ENCODE measurements around the gene SYPL2.
A peak's percentile ranks its signal among the peaks of the same experiment; 100 is the strongest.

The SYPL2 gene

DNA sequence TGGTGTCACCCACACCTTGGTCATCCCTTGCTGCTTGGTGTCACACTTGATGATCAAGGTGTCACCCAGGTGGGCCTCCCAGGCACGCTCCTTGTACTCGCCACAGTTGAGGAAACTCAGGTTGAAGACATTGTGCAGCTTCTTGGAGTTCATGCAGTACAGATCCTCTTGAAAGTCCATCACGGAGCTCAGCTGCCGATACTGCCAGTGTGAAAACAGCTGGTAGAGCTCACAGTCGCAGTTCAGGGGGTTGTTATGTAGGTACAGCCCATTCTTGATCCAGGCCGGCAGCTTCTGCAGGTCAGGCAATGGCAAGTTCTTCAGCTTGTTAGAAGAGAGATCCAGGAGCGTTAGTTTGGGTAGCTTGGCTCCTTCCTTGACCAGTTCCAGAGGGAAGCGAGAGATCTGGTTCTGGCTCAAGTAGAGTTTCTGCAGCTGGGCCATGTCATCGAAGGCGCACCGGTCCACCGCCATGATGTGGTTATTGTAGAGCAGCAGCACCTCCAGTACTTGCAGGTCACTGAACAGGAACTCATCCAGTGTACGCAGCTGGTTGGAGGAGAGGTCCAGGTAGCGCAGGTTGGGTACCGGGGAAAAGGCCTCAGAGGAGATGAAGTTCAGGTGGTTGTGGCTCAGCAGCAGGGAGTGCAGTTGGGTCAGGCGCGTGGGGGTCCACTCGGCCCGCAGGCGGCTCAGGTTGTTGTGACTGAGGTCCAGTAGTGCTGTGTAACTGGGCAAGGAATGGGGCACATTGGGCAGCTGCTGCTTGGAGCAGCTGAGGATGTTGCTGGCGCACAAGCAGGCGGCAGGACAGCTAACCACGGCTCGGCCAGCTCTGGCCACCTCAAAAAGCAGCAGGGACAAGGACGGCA, 41.9 kb downstream of the SYPL2 start:
- DNase-seq, result no peak
- in situ Hi-C loops (cut with MboI; ENCODE audit: low pct_unique_long_range_greater_than_20kb, low sequenced_read_pairs), result no loop called here

DNA sequence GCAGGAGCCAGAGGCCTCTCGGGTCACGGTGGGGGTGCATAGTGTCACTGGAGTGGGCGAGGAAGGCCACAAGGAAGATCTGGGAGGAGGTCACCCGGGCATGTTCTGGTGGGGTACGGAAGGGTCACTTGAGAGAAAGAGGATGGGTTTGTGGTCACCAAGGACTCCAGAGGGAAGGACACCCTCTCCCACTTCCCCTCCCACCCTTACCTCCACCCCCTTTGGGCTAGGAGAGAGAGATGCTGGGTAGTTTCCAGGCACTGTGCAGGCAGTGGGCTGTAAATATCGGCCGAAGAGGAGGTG, 42.5 kb downstream of the SYPL2 start:
- in situ Hi-C loops (cut with MboI; ENCODE audit: low pct_unique_long_range_greater_than_20kb, low sequenced_read_pairs), result no loop called here

DNA sequence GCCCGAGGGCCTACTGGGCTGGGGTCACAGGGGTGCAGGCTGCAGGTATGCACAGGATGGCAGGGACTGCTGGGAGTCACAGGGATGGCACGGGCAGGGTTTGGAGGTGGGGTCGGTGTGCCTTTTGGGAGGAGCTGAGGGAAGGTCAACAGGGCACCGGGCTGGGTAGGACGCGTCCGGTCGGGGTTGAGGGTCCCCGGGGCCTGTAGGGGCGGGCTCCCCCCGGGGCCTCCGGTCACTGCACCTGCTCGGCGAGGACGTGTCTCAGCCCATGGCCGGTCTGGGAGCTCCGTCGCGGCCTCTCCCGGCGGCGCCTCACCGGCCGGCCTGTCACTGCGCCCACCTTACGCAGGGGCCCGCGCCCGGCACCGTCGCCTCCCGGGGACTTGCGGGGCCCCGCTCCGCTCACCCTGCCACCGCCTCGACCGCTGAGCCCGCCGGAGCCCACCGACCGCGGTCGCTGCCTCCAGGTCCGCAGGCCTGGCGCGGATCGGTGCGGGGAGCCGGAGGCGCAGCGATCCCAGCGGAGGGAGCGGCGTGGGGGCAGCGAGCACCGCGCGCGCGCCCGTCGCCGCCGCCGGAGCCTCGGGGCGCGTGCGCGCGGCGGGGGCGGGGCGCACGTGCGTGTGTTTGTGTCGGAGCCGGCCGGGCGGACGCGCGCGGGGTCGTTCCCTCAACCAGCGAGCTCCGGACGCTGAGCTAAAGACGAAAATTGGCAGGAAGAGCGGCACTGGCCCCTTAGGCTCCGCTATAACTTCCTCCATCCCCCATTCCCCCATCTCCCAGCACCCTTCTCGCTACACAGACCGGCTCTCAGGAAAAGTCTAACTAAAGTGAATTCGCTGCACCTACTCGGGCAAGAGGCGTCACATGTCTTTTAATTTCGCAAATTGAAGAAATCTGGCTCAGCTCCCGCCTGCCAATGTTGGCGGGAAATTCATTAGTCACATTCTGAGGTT, 43.1 kb downstream of the SYPL2 start, which contains the start of gene AMIGO1:
Gene AMIGO1, minus strand, starts transcription at position 552 of the 959 bp plus-strand sequence. CDS start 815 bp downstream, outside the sequence.
- in situ Hi-C loops (cut with MboI; ENCODE audit: low pct_unique_long_range_greater_than_20kb, low sequenced_read_pairs), result no loop called here
- DNase-seq, result peak; percentile 57

More for the DNA sequence above, 42.5 kb downstream of the SYPL2 start:
- no peak for DNase-seq

DNA sequence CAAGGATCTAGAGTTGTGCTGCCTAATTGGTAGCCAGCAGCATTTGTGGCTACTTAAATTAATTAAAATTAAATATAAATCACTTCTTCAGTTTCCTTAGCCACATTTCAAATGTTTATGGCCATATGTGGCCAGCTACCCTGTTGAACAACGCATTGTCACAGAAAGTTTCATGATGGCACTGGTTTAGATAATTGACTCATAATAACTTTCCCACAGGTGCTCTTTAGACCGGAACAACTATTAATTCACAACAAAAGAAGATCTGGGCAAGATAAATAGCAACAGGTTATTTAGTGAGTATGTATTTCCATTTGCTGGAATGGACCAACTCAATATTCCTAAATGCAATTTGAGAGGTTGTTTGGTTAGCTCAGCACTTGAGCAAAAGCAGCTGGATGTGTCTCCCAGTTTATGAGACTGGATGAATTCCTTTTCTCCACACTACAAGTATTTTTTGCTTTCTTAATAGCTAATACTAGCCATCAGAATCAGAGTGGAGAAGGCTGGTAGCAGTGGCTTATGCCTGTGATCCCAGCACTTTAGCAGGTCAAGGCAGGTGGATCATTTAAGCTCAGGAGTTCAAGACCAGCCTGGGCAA, 46.9 kb downstream of the SYPL2 start:
- no peak for DNase-seq
- in situ Hi-C loops (cut with MboI; ENCODE audit: low pct_unique_long_range_greater_than_20kb, low sequenced_read_pairs), result no loop called here

DNA sequence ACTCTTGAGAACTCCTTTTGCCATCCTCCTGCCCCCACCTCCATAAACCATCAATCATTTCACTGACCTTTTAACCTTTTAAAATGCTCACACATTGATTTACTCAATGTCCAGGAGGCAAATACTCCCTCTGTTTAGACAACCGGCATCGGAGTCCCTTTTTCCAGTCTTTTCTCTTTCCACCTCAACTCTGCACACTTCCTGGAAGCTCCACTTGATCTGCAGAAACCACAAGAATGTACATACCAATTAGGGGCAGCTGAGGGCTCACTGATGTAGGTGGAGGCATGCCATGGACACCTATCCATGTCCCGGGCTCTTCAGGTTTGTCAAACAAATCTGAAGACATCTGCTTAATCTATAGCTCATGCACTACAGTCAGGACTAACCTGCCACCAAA, 48.5 kb downstream of the SYPL2 start:
- in situ Hi-C loops (cut with MboI; ENCODE audit: low pct_unique_long_range_greater_than_20kb, low sequenced_read_pairs), result no loop called here

DNA sequence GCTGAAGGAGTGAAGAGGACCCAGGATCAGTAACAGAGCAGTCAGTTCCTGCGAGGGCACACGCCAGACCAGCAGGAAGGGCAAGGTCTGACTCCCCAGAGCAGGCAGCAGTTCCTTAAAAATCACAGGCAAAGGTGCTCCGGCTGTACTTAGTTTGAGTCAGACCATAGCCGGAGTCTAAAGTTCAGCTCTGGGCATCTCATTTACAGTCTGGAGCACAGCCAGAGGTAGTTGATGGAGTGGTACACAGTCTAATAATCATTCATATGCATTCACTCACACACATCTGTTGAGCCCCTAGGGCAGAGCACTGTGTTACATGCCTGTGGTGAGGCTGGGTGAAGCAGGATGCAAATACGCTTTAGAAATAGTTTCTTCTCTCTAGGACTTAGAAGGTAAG, 50.5 kb downstream of the SYPL2 start:
- in situ Hi-C loops (cut with MboI; ENCODE audit: low pct_unique_long_range_greater_than_20kb, low sequenced_read_pairs), result no loop called here
- DNase-seq, result no peak

More for the DNA sequence above, 48.5 kb downstream of the SYPL2 start:
- DNase-seq, result no peak

DNA sequence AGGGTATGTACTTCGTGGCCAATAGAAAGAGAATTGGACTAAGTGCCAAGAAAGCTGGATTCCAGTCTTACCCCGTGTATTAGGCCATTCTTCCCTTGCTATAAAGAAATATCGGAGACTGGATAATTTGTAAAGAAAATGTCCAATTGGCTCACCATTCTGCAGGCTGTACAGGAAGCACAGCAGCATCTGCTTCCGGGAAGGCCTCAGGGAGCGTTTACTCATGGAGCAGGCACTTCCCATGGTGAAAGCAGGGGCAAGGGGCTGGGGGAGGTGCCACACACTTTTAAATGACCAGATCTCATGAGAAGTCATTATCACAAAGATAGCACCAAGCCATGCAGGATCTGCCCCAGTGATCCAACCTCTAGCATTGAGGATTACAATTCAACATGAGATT, 51.0 kb downstream of the SYPL2 start:
- DNase-seq, result no peak
- in situ Hi-C loops (cut with MboI; ENCODE audit: low pct_unique_long_range_greater_than_20kb, low sequenced_read_pairs), result no loop called here

DNA sequence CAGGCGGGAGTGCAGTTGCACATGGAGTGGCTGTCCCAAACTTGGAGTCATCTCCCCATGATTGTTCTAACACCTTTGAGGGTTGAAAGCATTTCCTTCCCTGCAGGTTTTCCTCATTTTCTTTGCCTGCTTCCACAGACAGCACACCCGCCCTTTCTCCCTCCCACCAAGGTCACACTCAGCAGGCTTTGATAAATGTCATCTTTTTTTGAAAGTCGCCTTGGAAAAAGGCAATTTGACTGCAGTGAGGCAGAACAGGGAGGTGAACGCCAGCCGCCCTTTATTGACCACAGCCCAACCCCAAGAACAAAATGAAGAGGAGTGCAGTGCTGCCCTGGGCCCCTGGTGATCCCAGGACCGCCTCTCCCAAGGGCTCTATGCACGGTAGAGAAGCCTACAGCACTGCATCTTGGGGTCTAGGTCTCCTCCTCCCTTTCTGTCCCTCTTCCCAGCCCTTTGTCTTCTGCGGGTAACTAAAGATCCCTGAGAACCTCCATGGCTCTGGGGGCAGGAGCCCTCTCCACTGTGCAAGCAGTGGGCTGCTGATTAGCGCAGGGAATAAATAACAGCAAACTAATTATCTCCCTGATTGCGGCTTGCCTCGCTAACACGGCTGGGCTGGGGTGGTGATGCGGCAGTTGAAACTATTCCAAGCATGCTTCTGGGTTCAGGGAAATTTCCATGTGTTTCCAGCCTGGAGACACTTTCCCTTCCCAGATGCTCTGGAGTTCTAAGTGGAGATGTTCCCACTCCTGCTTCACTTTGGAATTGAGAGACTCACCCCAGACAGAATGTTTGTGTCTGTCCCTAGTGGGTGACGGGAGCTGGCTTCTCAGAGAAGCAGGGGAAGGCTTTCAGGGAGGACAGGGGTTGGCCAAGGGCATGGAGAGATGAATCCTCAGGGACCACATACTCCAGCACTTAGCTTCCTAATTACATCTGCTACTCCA, 54.9 kb downstream of the SYPL2 start:
- DNase-seq, result no peak
- in situ Hi-C loops (cut with MboI; ENCODE audit: low pct_unique_long_range_greater_than_20kb, low sequenced_read_pairs), result no loop called here

DNA sequence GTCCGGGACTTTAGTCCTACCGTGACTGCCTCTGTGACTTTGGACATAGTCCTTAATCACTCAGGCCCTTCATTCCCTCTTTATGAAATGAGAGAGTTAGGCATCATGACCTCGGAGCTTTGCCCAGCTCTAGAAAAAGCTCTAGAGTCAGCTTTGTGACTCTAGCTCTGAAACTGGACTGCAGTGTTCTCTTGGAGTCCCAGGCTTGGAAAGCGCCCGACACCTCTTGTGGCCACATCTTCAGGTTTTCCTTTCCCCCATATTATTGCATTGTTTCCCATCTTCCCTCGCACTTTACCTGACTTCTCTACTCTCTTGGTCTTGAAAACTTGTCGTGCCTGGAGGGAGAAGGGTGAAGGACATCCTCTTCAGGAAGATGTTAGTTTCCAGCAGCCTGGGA, 55.7 kb downstream of the SYPL2 start:
- no peak for DNase-seq
- in situ Hi-C loops (cut with MboI; ENCODE audit: low pct_unique_long_range_greater_than_20kb, low sequenced_read_pairs), result no loop called here

DNA sequence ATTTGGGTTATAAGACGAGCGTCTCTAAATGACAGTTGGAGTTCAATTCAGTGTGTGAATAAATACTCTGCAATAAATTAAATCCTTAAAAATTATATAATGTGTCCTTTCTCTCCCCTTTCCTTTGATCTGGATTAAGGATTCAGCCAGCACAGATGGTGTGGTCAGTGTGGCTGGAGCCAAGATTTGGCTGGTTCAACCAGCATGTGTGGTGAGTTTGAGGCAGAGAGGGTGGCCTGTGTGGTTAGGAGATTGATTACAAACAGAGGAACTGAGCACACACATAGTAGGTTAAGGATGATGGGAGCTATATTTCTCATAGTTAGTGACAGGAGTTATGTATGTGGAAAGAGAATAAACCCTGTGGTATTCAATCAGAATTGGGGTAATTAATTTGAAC, 57.4 kb downstream of the SYPL2 start:
- in situ Hi-C loops (cut with MboI; ENCODE audit: low pct_unique_long_range_greater_than_20kb, low sequenced_read_pairs), result no loop called here
- no peak for DNase-seq

DNA sequence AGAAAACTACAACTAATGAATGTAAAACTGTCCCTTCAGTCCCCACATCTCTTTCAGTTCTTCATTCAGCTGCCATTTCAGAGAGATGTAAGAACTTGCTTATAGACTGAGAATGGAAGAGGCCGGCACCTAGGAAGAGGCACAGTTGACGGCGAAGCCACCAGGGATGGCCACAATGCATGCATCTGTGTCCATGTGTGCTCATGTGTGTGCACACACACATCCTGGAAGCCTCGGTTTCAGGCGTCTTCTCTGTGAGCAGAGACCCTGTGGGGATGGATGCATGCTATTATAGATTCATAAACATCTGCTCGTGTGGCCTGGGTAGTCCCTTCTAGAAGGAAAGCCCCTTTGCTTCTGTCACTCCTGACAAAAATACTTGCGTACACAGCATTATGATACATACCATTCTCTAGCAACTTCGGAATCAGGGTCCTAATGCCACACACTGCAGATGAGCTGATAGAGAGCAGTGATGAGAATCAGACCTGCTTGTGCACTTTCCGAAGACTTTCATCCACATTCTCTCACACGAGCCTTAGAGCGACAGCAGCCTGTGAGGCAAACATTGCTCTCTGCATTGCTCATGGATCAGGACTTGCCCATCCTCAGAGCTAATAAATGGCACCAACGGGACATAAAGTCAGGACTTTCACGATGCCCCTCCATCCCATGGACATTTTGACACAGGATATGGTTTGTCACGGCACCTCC, 60.9 kb downstream of the SYPL2 start:
- in situ Hi-C loops (cut with MboI; ENCODE audit: low pct_unique_long_range_greater_than_20kb, low sequenced_read_pairs), result loop anchor here (25.0 kb wide), 1 partner anchor 460 kb away; the partner anchor contains the start of gene AHCYL1
- no peak for DNase-seq

DNA sequence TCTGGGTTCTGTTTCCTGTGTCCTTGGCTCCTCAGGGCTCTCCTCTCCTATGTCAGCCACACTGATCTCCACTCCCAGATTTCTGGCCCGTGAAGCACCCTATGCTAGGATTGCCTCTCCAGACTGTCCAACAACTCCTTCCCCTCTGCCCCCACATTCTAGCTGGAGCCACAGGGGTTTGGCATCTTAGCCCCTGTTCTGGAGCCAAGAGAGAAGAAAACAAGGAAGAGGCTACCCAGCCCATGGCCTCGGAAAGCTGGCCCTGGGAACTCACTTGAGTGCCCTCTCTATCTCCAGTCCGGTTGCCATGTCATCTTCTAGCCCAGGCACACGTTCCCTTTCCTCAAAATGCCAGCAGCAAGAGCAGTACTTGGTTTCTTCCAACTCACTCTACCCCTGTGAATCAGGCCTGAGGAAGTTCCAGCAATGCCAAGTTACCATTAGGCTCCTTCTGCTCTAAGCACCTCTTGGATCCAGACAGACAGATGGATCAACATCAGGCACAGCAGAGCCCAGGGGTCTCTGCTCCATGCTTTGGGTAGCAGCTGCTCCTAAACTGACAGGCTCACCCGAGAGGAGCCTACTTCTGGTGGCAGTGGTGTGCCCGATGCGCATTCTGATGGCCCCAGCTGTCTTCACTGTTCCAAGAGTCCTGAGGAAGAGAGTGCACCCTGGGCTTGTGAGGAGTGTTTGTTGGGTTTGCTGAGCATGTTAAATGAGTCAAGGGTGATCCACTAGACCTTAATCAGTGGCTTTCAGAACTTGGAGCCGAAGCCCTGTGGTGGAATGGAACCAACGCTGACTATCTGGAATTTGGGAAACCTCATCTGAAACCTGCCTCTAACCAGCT, 61.7 kb downstream of the SYPL2 start:
- in situ Hi-C loops (cut with MboI; ENCODE audit: low pct_unique_long_range_greater_than_20kb, low sequenced_read_pairs), result loop anchor here (25.0 kb wide), 1 partner anchor 459 kb away; the partner anchor contains the start of gene AHCYL1
- no peak for DNase-seq

DNA sequence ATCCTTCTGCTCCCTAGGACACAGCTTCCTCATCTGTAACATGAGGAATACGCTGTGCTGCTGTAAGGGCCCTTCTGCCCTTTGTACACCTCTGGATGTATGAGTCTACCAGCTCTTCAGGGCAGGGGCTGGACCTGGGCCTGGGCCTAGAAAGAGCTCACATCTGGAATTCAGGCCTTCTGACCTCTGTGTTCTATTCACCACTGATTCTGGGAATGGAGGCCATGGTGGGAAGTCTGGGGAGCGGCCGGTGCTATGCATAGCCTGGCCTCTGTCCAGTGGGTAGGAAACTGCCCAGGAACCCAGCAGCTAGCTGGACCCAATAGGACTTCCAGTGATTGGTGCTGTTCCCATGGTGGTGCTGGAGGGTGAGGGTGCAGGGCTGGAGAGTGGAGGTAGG, 62.4 kb downstream of the SYPL2 start:
- DNase-seq, result no peak
- in situ Hi-C loops (cut with MboI; ENCODE audit: low pct_unique_long_range_greater_than_20kb, low sequenced_read_pairs), result loop anchor here (25.0 kb wide), 1 partner anchor 459 kb away; the partner anchor contains the start of gene AHCYL1

DNA sequence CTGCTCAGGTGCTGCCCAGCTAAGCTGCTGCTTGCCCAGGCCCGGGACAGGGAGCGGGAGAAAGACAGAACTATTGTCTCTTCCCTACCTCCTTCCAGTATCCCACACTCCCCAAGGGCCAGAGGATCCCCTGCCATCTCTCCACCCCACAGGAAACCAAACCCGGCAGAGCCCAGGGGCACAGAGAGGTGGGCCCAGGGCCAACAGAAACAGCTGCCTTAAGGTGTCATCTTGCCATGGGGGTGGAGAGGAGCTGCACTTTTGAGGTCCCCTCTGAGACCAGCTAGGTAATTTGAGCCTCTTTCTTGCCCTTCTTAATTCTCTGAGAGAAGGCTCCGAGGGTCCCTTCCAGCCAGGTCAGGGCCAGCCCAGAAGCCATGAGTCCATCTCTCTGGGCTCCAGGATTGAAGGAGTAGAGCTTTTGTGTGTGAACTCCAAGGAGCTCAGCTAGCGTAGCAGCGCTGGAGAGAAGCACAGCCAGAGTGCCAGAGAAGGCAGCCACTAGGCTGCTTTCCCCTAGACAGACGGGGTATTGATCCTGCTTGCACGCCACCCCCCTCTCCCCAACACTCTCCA, 63.6 kb downstream of the SYPL2 start:
- in situ Hi-C loops (cut with MboI; ENCODE audit: low pct_unique_long_range_greater_than_20kb, low sequenced_read_pairs), result loop anchor here (25.0 kb wide), 1 partner anchor 457 kb away; the partner anchor contains the start of gene AHCYL1
- DNase-seq, result no peak

DNA sequence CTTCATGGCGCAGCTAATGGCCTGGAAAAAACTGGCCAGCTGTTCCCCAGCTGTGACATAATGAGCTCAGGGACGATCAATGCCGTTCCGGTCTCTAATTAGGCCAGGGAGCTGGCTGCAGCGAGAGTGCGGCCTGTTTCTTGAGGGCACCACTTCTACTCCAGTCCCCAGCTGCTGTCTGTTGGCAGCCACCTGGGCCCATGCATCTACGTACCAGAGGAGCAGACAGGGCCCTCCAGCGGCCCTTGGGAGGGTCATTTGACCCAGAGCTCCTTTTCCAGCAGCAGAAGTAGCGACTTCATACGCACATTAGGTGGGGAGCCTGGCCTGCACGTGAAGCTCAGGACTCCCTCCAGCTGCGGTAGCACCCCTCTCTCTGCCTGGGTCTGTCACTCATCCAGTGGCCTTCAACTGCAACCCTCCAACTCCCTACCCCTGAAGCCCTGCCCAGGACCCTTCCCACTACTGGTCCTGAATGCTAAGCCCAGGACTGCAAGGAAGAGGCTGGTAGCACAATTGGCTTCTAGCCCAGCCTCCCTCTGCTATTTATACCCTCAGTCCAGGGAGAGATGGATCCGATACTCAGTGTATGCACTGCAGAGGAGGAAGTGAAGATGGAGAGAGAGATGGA, 64.2 kb downstream of the SYPL2 start:
- no peak for DNase-seq
- in situ Hi-C loops (cut with MboI; ENCODE audit: low pct_unique_long_range_greater_than_20kb, low sequenced_read_pairs), result loop anchor here (25.0 kb wide), 1 partner anchor 457 kb away; the partner anchor contains the start of gene AHCYL1

DNA sequence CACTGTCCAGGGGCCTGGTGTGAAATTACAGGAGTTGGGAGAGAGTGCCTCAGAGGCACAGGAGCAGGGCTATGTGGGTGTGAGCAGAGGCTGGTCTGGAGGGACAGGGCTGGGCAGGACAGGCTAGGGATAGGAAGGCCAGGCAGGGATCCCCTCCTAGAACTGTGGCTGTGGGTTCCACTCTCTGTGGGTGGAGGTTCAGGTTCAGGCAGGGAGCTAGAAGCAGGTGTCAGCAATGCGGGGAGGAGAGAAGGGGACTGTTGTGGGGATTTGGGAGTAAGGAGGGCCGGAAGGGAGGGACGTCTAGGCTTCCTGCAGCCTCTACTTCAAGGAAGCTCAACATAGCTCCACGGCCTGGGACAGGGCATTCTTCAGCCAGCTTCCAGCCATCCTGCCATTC, 65.0 kb downstream of the SYPL2 start:
- in situ Hi-C loops (cut with MboI; ENCODE audit: low pct_unique_long_range_greater_than_20kb, low sequenced_read_pairs), result loop anchor here (25.0 kb wide), 1 partner anchor 456 kb away; the partner anchor contains the start of gene AHCYL1
- DNase-seq, result no peak
